PFSK-1 (cell line): ENCODE measurements around the gene COX6B2.

Experiments used
- FOXP2 ChIP-seq: optimal IDR thresholded peaks from 2 replicates; pipeline ENCODE3; 2011; ENCODE audit warnings: borderline replicate concordance, control low read depth, inconsistent platforms; ENCODE audit not compliant: insufficient read depth; ENCODE audit errors: extremely low read length, extremely low read depth
- POLR2AphosphoS5 ChIP-seq: IDR thresholded peaks from 2 replicates; pipeline ENCODE4 v1.6.1; 2012; ENCODE audit warnings: low read depth, mild to moderate bottlenecking, control low read depth, low read length, moderate library complexity
- SIN3A ChIP-seq: IDR thresholded peaks from 2 replicates; pipeline ENCODE4 v1.6.1; 2012; ENCODE audit warnings: mild to moderate bottlenecking, low read length, moderate library complexity, borderline replicate concordance; ENCODE audit not compliant: insufficient read depth
- TAF1 ChIP-seq: IDR thresholded peaks from 2 replicates; pipeline ENCODE4 v1.6.1; 2012; ENCODE audit warnings: low read length, control low read depth, borderline replicate concordance; ENCODE audit not compliant: insufficient read depth
- TF ChIP-seq, protein P1 (sequence below), 2 experiments: IDR thresholded peaks; 2 replicates each; pipeline versions ENCODE4 v1.6.1 to v1.8.0; 2011 to 2012; ENCODE audit warnings: low read depth in 2 of 2, low read length in 2 of 2, control low read depth in 1 of 2, inconsistent platforms in 1 of 2, mild to moderate bottlenecking in 1 of 2, moderate library complexity in 1 of 2; ENCODE audit not compliant: insufficient read depth in 1 of 2

DNA sequence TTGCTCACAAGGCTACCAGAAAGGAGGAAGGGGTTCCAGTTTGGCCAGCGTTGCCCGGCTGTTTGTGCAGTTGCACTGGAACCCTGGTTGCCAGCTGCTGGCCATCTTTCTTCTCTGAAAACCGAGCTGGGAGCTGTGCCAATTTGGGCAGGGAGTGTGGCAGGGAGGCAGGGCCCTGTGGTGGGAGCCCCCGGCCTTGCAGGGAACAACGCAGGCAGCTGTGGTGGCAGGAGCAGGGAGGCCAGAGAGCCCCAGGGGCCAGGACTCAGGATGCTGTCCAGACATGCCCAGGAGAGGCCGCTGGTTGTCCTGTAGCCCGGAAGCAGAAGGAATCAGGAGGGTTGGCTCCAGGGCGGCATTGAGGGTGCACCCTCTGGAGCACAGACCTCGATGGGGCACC is 10.1 kb downstream of the COX6B2 start:
- no peak for TF ChIP-seq TAF1
- TF ChIP-seq, protein P1, sequence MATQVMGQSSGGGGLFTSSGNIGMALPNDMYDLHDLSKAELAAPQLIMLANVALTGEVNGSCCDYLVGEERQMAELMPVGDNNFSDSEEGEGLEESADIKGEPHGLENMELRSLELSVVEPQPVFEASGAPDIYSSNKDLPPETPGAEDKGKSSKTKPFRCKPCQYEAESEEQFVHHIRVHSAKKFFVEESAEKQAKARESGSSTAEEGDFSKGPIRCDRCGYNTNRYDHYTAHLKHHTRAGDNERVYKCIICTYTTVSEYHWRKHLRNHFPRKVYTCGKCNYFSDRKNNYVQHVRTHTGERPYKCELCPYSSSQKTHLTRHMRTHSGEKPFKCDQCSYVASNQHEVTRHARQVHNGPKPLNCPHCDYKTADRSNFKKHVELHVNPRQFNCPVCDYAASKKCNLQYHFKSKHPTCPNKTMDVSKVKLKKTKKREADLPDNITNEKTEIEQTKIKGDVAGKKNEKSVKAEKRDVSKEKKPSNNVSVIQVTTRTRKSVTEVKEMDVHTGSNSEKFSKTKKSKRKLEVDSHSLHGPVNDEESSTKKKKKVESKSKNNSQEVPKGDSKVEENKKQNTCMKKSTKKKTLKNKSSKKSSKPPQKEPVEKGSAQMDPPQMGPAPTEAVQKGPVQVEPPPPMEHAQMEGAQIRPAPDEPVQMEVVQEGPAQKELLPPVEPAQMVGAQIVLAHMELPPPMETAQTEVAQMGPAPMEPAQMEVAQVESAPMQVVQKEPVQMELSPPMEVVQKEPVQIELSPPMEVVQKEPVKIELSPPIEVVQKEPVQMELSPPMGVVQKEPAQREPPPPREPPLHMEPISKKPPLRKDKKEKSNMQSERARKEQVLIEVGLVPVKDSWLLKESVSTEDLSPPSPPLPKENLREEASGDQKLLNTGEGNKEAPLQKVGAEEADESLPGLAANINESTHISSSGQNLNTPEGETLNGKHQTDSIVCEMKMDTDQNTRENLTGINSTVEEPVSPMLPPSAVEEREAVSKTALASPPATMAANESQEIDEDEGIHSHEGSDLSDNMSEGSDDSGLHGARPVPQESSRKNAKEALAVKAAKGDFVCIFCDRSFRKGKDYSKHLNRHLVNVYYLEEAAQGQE (IDR thresholded peaks at IDR 0.05; ENCODE audit: insufficient read depth in 1 of 2, low read depth in 2 of 2, low read length in 2 of 2), result no peak
- no peak for TF ChIP-seq SIN3A
- no peak for TF ChIP-seq POLR2AphosphoS5
- TF ChIP-seq FOXP2, result no peak
